HEK293 (cell line): ENCODE measurements around the gene UGT2A3.

Source experiments
- CTCF ChIA-PET: fragments of 350-600 bp; formaldehyde crosslinking; extraction: SDS; loops from one replicate; lab custom pipeline; 2021; ENCODE audit warnings: antibody characterized with exemption; lab: Yijun Ruan, JAX
- POLR2A ChIA-PET: fragments of 300-600 bp; formaldehyde crosslinking; extraction: SDS; loops from one replicate; lab custom pipeline; 2020; ENCODE audit warnings: antibody characterized with exemption, inconsistent platforms; lab: Yijun Ruan, JAX
- H3K27ac ChIP-seq: fragments of 200-500 bp; sonication (Bioruptor generic); 2 replicates; pipeline ENCODE4 v1.5.1; 2014; ENCODE audit warnings: low read depth, low read length, control low read depth, inconsistent platforms; ENCODE audit errors: extremely low read depth
- H3K36me3 ChIP-seq, 2 experiments: fragments of 200-500 bp in 1 of 2; sonication (Bioruptor generic) in 1 of 2; 1 replicate in 1 of 2; 2 replicates in 1 of 2; pipeline ENCODE4 v1.5.1; 2014 to 2017; ENCODE audit warnings: inconsistent platforms in 2 of 2, low read length in 2 of 2; ENCODE audit not compliant: control insufficient read depth in 2 of 2, insufficient read depth in 1 of 2
- H3K4me1 ChIP-seq: fragments of 200-500 bp; sonication (Bioruptor generic); 2 replicates; pipeline ENCODE4 v1.5.1; 2014; ENCODE audit warnings: mild to moderate bottlenecking, low read length, inconsistent platforms; ENCODE audit not compliant: control insufficient read depth, insufficient read depth
- H3K4me3 ChIP-seq: 2 replicates; pipeline ENCODE4 v1.5.1; 2011; ENCODE audit warnings: low read depth, mild to moderate bottlenecking, control low read depth, low read length, moderate library complexity
- H3K9me3 ChIP-seq: fragments of 200-500 bp; sonication (Bioruptor generic); 2 replicates; pipeline ENCODE4 v1.5.1; 2014; ENCODE audit warnings: low read depth, low read length, inconsistent platforms; ENCODE audit not compliant: control insufficient read depth, insufficient read depth
- KLF7 ChIP-seq: fragments of 450-650 bp; formaldehyde crosslinking; IDR thresholded peaks from 2 replicates; pipeline ENCODE4 v1.5.1; 2016; ENCODE audit warnings: missing biosample characterization, missing genetic modification characterization, borderline replicate concordance
- OSR2 ChIP-seq: fragments of 450-650 bp; formaldehyde crosslinking; IDR thresholded peaks from 2 replicates; pipeline ENCODE4 v1.5.1; 2016; ENCODE audit warnings: missing biosample characterization, missing genetic modification characterization
- PRDM10 ChIP-seq: fragments of 450-650 bp; formaldehyde crosslinking; IDR thresholded peaks from 2 replicates; pipeline ENCODE4 v1.5.1; 2016; ENCODE audit warnings: missing biosample characterization, missing genetic modification characterization
- ZIC2 ChIP-seq: fragments of 450-650 bp; formaldehyde crosslinking; IDR thresholded peaks from 2 replicates; pipeline ENCODE4 v1.5.1; 2016; ENCODE audit warnings: missing biosample characterization, missing genetic modification characterization
- ZNF114 ChIP-seq: fragments of 450-650 bp; formaldehyde crosslinking; IDR thresholded peaks from 2 replicates; pipeline ENCODE4 v1.5.0; 2017; ENCODE audit warnings: missing biosample characterization, missing genetic modification characterization
- ZNF174 ChIP-seq: fragments of 450-650 bp; formaldehyde crosslinking; IDR thresholded peaks from 2 replicates; pipeline ENCODE4 v1.5.0; 2017; ENCODE audit warnings: missing biosample characterization, mild to moderate bottlenecking, missing genetic modification characterization
- ZNF510 ChIP-seq: fragments of 450-650 bp; formaldehyde crosslinking; IDR thresholded peaks from 2 replicates; pipeline ENCODE4 v1.5.1; 2018; ENCODE audit warnings: mild to moderate bottlenecking, missing genetic modification characterization, missing biosample characterization; ENCODE audit not compliant: insufficient replicate concordance
- ZNF639 ChIP-seq: fragments of 450-650 bp; formaldehyde crosslinking; IDR thresholded peaks from 2 replicates; pipeline ENCODE4 v1.5.1; 2016; ENCODE audit warnings: missing biosample characterization, missing genetic modification characterization
- ZNF785 ChIP-seq: fragments of 450-650 bp; formaldehyde crosslinking; IDR thresholded peaks from 2 replicates; pipeline ENCODE4 v1.5.1; 2016; ENCODE audit warnings: missing biosample characterization, missing genetic modification characterization
- ZSCAN16 ChIP-seq: fragments of 450-650 bp; formaldehyde crosslinking; IDR thresholded peaks from 2 replicates; pipeline ENCODE4 v1.5.1; 2016; ENCODE audit warnings: missing biosample characterization, missing genetic modification characterization

The UGT2A3 gene

GRCh38 chr4:68883870-68884269 lies 67.7 kb downstream of the UGT2A3 start:
- no peaks in the 10 kb centered on the region for H3K4me1 ChIP-seq
- ChIA-PET CTCF (interaction anchor here (0.5 kb wide), 1 partner anchor 194 kb away, joined by 3 read pairs; no protein-coding TSS in a partner anchor), POLR2A (no interaction called here)
- H3K4me3 ChIP-seq = no peak overlapping the region
- TF ChIP-seq ZSCAN16 (no peak), ZNF174 (tag by site-specific recombination) (no peak), KLF7 (tag by site-specific recombination) (no peak), ZNF114 (tag by site-specific recombination) (no peak), OSR2 (tag by site-specific recombination) (no peak), ZNF510 (no peak), ZIC2 (tag by site-specific recombination) (no peak), ZNF785 (tag by site-specific recombination) (no peak), PRDM10 (tag by site-specific recombination) (no peak), ZNF639 (tag by site-specific recombination) (no peak)
- no peaks in the 10 kb centered on the region for H3K36me3 ChIP-seq
- no peak overlapping the region for H3K27ac ChIP-seq
- no peaks in the 10 kb centered on the region for H3K9me3 ChIP-seq
